ENCODE measurements around the gene NTNG2.
A peak's percentile ranks its signal among the peaks of the same experiment; 100 is the strongest.

Gene NTNG2

GRCh38 chr9:132236662-132237311 lies 74.9 kb downstream of the NTNG2 start:
- no peak for DNase-seq (ENCODE audit: low spot score)

GRCh38 chr9:132237481-132237880 lies 75.6 kb downstream of the NTNG2 start:
- no peak for DNase-seq (ENCODE audit: low spot score)

DNA sequence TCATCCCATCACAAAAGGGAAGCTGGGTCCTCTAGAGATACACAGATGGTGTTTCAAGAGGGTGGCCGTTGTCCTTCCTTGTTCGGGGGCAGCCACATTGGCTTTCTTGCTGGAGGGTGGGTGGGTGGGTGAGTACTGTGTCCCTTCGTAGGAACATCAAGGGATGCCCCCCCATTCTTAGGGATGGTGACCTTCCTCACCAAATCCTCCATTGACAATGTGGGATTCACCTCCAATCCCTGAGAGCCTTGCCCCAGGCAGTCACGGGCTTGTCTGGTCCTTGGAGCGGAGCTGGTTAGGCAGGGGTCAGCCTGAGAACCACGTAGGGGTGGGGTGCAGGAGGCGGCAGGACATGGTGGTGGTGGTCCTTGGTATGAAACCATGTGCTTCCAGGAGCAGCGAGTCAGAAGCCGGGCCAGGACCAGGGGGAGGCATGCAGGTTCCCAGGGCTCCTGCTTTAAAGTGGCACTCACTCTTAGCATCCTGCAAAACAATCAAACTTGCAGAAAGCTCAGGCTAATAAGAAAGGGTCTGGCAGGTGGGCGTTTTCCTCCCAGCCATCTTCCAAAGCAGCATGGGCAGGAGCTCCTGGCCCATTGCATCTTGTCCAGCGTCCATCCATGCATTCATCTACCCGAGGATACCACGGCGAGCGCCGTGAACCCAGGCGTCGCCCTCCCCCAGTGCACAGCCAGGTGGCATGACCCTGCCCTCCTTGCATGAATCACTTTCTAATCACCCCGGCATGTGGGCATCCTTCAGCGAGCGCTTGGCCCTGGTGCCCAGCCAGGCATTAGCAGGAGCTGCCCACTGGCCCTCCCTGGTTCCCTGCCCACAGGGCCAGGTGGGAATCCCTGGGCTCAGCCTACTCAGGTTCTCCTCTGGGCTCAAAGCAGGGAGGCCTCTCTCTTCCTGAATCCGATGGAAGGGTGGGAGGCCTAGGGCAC lies 76.4 kb downstream of the NTNG2 start:
- no peak for DNase-seq (ENCODE audit: low spot score)

DNA sequence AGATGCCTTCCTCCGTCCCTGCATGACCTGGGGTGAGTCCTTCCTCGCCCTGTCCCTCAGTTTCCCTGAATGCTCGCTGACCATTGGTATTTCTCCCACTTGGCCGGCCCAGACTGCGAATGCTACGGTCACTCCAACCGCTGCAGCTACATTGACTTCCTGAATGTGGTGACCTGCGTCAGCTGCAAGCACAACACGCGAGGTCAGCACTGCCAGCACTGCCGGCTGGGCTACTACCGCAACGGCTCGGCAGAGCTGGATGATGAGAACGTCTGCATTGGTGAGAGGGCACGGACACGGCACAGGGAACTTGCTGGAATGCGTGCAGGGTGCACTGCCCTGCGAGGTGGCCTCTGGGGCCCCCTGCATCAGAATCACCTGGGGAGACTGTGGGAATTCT lies 77.1 kb downstream of the NTNG2 start:
- no peak for DNase-seq (ENCODE audit: low spot score)

DNA sequence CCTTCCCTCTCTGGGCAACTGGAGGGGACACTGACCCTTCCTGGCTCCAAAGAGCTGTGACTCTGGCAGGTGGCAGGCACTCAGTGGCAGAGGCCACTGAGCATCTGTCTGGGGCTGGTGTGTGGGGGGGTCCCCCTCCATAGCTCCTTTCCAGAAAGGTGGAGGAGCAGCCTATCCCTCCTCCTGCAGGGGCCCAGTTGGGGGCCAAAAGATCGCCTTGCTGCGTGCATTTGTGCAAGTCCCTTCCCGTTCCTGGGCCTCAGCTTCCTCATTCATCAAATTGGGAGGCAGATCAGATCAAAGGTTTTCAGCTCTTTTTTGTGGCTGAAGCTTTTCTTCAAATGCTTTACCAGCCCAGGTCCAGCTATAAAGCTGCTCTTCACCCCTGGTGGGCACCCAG lies 77.7 kb downstream of the NTNG2 start:
- no peak for DNase-seq (ENCODE audit: low spot score)

DNA sequence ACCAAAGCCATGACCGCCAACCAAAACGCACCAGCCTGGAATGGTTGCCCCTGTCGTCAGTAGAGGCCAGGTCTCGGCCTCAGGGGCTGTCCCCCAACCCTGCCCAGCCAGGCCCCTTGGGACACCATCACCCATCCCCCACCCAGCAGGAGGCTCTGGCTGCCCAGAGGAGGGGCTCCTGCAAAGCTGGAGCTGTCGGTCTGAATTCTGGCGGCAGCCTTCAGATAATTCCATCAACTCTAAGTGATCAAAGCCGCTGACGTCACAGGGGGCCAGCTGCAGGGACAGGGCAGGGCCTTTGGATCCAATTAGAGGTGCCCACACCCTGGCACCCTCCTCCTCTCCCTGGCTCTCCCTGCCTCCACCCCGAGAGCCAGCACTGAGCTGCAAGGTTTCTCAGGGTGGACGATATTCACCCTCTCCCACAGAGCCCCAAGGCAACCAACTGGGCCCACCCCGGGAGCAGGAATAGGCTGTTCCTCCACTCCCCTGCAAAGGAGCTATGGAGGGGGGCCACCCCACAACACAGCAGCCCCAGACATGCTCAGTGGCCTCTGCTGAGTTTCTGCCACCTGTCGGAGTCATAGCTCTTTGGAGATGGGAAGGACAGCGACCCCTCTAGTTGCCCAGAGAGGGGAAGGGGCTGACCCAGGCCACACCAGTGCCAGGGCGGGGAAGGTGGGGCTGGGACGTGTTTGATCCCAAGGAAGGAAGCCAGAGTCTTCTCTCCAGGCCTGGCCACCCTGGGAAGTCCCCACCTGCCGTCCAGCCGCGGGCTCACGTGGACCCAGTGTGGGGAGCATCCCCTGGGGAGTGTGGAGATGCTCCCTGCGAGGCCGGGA lies 78.4 kb downstream of the NTNG2 start:
- no peak for DNase-seq (ENCODE audit: low spot score)

- DNase-seq (ENCODE audit: low spot score) = peak; percentile 100
Observed at GRCh38 chr9:132240841-132241482, 79.1 kb downstream of the NTNG2 start.

GRCh38 chr9:132241483-132241839 lies 79.6 kb downstream of the NTNG2 start:
- DNase-seq (ENCODE audit: low spot score) = no peak

DNA sequence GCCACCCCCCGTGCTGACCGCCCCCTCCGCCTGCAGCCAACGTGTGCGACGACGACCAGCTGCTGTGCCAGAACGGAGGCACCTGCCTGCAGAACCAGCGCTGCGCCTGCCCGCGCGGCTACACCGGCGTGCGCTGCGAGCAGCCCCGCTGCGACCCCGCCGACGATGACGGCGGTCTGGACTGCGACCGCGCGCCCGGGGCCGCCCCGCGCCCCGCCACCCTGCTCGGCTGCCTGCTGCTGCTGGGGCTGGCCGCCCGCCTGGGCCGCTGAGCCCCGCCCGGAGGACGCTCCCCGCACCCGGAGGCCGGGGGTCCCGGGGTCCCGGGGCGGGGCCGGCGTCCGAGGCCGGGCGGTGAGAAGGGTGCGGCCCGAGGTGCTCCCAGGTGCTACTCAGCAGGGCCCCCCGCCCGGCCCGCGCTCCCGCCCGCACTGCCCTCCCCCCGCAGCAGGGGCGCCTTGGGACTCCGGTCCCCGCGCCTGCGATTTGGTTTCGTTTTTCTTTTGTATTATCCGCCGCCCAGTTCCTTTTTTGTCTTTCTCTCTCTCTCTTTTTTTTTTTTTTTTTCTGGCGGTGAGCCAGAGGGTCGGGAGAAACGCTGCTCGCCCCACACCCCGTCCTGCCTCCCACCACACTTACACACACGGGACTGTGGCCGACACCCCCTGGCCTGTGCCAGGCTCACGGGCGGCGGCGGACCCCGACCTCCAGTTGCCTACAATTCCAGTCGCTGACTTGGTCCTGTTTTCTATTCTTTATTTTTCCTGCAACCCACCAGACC lies 80.2 kb downstream of the NTNG2 start:
- no peak for DNase-seq (ENCODE audit: low spot score)

- DNase-seq (ENCODE audit: low spot score) = no peak
Observed at GRCh38 chr9:132242621-132243155, 80.8 kb downstream of the NTNG2 start.

DNA sequence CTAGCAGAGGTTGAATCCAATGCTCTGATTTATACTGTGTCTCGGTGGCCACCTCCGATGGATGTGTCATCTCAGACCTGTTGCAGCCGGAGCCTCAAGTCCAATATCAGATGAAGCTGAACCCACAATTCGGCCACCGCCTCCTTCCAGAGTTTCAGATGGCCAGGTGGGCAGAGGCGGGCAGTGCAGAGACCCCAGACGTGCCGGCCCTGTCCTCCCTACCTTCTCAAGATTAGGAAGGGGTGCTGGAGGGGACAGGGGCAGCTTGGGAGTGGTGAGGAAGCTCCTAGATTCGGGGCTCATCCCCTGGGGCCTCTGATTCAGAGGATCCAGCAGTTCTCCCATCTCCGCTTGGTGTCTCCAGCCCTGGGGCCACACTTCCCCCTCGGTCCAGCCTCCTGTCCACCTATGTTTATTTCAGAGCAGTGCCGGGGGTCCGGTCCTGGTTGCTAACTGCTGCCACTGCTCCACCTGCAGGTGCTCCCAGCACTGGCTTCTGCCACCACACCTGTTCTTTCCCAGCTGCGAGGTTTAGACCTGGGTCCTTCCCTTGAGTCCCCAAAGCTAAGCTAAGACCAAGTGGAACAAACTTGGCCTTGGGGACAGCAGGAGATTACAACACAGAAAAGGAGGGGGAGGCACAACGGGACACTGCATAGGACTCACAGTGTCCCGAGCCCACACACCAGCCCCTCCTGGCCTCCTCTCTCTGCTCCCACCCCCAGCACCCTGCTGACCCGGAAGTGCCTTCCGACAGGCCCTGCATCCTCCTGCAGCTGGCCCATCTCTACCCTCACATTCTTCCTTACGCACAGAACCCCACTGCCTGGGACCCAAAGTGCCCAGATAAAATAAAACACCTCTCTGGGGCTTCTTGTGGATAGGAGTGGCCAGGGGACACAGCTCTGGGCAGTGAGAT lies 81.6 kb downstream of the NTNG2 start:
- DNase-seq (ENCODE audit: low spot score) = no peak

DNA sequence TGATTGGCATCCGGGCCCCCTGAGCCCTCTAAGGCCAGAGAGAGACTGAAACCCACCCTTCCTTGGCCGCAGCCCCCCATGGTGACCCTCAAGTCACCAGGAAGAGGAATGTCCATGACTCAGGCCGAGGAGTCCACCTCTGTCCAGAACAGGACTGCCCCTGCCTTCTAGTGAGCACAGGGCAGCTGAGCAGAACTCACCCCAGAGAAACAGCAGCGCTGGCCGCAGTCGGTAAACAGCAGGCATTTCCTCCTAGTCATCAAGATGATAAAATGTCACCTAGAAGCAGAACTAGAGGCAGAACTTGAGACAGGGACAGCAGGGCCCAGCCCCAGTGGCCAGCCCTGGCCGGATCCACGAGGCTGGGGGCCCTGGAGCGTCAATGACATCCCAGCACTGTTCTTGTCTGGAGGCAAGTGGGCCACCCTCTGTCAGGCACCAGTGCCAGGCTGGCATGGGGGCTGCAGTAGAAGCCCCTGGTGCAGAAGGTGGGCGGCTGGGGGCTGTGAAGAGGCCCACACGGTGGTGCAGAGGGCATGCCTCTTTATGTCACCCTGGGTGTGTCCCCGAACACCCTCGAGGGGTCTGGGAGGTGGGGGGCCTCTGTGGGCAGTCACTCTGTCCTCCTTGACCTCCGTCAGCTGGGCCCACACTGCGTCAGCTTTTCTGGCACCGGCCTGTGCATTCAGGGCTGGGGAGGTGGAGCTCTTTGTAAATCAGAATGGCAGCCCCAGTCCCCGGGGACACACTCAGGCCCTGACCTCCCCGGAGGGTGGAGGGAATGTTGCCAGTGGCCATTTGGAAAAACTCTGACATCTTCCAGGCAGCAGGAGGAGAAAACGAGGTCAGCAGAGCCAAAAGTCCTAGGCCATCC lies 83.0 kb downstream of the NTNG2 start:
- DNase-seq (ENCODE audit: low spot score) = no peak

DNA sequence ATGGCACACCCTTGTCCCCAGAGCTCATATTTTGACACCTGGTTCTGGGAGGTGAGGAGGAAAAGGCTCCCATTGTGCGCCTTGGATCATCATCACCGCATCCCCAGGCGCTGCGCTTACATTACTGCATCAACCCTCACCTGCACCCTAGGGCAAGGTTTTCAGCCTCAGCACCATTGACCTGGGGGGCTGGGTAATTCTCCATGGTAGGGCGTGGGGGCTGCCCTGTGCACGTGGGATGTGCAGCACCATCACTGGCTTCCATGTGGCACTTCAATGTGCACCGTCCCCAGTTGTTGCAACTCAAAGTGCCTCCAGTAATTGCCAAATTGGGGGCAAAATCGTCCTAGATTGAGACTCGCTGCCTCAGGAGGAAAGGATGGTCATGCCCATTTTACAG lies 83.6 kb downstream of the NTNG2 start:
- no peak for DNase-seq (ENCODE audit: low spot score)

DNA sequence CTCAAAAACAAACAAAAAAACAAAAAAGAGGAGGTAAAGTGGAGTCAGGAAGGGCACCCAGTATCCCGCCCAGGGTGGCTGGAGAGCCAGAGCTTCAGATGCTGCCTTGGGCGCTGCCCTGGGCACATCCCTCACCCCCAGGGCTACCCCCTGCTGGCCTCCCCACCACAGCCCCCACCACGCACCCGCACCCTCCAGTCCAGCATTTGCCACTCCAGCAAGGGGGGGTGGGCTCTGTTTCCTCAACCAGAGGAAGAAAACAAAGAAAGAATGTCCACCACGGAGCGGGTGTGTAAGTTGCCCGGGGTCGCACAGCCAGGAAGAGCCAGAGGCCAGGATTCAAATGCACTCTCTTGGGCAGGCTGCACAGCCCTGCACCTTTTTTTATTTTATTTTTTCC lies 86.1 kb downstream of the NTNG2 start:
- DNase-seq (ENCODE audit: low spot score) = no peak

GRCh38 chr9:132249123-132249522 lies 87.3 kb downstream of the NTNG2 start:
- DNase-seq (ENCODE audit: low spot score) = no peak

DNA sequence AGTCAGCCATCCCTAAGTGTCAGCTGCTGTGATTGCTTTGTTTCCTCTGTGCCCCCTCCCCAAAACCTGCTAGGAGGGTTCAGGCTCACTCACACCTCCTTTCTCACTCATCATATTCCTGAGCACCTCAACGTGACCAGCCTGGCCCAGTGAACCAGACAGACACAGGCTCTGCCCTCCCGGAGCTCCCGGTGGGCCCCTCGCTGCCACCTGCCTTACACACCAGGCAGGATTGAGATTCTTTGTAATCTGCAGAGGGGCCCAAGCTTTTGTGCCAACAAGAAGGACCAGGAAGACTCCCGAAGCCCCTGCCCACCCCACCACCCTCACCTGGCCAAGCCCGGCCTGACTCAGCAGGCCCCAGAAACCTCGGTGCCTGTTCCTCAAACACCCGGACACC lies 87.8 kb downstream of the NTNG2 start:
- no peak for DNase-seq (ENCODE audit: low spot score)

- DNase-seq (ENCODE audit: low spot score) = no peak
Observed at GRCh38 chr9:132250324-132251262, 88.7 kb downstream of the NTNG2 start.

DNA sequence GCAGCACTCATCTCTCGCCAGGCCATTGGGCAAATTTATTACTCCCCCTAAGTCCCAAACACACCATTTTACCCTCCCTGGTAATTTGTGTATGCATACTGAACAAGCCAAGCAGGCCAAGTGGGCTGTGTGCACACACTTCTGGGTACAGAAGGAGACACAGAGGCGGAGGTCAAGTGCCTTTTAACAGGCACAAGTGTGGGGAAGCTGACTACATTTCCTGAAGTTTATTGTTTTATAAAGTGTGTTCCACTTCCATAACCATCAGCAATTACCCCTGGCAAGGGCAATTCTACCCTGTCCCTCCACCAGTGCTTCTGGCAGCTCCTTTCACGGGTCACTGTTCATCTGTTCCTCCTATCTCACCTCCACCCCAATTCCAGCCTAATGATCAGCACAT lies 99.0 kb downstream of the NTNG2 start:
- DNase-seq (ENCODE audit: low spot score) = no peak

Data from ecto neural progenitor cell (in vitro differentiated cells).